Retinal pigment epithelial cell (primary cell): ENCODE results near the gene UPF1.

ENCODE experiments used
- DNase-seq: peaks from one replicate; pipeline ENCODE4 v3.0.0-alpha.2; 2010; ENCODE audit warnings: low read depth
- H3K4me3 ChIP-seq: 2 replicates; pipeline ENCODE4 v1.5.1; 2011; ENCODE audit warnings: mild to moderate bottlenecking, low read length, control low read depth, moderate library complexity
- TF ChIP-seq, protein P1 (sequence below): conservative IDR thresholded peaks from 2 replicates; pipeline ENCODE4 v1.5.1; 2011; ENCODE audit warnings: low read depth, low read length, control low read depth, inconsistent platforms

Gene UPF1

DNA sequence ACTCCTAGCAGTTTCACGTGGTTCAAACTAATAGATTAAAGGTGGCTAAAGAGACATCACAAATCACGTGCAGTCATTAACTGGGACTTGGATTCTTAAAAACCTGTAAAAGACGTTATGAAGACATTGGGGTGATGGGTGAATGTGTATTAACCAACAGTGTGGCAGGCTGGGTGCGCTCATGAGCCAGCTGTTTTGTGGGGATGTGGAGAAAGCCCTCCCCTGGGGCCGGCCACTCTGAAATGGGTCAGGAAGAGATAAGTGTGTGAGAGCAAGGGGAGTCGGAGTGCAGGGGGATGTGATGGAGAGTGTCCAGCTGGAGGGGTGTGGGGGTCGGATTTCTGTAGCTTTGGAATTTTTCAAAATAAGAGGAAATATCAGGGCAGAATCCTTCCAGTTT, 10.4 kb downstream of the UPF1 start:
- no peak for DNase-seq
- no peak overlapping the region for H3K4me3 ChIP-seq
- TF ChIP-seq, protein P1, sequence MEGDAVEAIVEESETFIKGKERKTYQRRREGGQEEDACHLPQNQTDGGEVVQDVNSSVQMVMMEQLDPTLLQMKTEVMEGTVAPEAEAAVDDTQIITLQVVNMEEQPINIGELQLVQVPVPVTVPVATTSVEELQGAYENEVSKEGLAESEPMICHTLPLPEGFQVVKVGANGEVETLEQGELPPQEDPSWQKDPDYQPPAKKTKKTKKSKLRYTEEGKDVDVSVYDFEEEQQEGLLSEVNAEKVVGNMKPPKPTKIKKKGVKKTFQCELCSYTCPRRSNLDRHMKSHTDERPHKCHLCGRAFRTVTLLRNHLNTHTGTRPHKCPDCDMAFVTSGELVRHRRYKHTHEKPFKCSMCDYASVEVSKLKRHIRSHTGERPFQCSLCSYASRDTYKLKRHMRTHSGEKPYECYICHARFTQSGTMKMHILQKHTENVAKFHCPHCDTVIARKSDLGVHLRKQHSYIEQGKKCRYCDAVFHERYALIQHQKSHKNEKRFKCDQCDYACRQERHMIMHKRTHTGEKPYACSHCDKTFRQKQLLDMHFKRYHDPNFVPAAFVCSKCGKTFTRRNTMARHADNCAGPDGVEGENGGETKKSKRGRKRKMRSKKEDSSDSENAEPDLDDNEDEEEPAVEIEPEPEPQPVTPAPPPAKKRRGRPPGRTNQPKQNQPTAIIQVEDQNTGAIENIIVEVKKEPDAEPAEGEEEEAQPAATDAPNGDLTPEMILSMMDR = no peak

DNA sequence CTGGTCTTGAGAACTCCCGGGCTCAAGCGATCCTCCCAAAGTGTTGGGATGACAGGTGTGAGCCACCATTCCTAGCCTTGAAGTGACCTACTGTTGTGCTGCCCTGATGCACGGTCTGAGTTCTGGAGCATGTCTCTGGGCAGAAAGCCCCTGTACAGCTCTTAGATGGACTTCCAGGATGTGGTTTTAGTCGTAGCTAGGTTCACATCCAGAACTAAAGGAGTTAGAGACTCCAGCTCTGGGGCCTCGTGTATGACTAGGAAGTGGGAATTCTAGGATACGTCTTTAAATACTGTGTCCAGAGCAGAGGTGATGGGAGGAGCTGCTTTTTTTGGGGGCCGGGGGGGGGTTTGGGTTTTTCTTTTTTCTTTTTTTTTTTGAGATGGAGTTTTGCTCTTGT, 12.2 kb downstream of the UPF1 start:
- TF ChIP-seq, protein P1 = no peak
- H3K4me3 ChIP-seq = no peak overlapping the region
- no peak for DNase-seq

DNA sequence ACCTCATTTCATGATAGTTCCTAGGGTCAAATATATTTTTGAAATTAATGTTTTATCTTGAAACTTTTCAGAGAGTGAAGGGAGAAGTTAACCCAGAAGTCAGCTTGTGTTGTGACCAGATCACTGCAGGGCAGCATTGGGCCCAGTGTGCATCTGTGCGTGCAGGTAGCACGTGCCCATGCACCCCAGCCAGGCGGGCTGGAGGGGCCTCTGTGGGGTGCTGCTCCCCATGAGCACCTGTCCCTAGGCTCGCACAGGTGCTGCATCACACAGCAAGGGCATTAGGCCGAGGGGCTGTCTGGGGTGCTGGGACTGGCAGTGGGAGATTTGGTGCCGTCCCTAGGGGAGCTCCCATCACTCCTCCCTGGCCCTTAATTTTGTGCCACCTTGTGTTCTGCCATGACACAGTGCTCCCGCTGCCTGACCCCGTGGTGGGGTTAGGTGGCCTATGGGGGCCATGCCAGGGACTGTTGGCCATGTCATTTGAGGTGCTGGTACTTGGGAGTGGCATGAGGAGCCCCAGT, 13.1 kb downstream of the UPF1 start:
- no peak overlapping the region for H3K4me3 ChIP-seq
- TF ChIP-seq, protein P1 = no peak
- DNase-seq = no peak

- DNase-seq = no peak
Measured at GRCh38 chr19:18845961-18846360, 14.2 kb downstream of the UPF1 start.

DNA sequence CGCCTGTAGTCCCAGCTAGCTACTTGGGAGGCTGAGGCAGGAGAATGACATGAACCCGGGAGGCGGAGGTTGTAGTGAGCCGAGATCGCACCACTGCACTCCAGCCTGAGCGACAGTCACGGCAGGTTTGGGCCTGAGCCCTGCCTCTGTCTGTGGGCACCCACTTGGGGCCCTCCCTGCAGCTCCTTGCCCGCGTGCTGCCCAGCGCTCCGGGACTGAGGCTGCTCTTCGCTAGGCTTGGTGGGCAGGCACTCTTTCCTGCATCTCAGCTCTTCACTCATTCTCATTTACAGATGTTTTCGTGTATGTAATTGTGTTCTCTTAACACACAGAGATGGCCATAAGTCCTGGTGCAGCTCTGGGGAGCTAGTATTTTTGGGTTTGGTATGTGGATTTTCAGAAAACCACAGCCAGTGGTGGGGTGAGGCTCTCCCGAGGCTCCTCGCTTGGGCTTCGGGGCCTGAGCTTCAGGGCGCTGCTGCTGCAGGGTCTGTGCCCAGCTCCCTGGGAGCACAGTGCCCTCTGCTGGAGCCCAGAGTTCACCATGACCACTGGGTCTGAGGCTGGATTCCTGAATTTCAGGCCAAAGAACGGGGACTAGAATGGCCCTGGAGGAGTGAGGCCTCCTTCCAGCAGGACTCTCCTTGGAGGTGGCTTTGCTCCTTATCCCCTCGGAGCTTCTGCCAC, 15.2 kb downstream of the UPF1 start:
- no peak overlapping the region for H3K4me3 ChIP-seq
- TF ChIP-seq, protein P1 = peak; percentile 96
- no peak for DNase-seq

More at GRCh38 chr19:18845961-18846360, 14.2 kb downstream of the UPF1 start:
- no peak overlapping the region for H3K4me3 ChIP-seq
- TF ChIP-seq, protein P1 = no peak

DNA sequence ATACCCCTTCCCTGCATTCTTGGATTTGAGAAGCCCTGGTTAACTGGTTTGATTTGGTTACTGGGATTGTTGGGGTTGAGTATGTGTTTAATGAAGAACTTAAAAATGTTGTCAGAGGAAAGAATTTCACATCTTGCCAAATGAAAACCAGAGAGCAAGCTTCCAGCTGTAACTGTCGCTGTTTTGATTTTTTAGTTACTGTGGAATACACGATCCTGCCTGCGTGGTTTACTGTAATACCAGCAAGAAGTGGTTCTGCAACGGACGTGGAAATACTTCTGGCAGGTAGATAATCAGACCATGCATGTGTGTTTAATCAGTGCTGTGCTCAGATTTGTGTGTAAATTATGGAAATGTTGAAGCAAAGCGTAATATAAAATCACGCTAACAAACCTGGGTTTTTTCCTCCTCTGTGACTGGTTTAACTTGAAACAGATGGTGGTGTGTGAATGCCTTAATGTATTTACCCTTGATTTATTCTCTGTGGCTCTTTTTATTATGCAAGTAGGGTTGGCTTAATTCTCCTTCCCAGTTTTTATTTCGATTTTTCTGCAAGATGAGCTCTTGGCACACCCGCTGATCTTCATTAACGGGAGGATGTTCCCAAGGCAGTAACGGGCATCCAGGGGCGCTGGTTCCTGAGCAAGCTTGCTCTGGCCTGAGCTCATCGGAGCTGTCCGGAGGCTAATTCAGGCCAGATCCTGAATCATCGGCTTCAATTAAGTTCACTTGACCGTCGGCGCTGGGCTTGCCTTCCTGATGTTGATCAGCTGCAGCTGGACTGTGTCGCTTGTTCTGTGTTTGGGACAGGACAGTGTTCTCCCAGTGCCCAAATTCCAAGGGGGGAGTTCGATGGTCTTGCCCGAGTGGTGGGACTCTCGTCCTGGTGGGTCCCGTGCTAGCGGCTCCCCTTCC, 16.0 kb downstream of the UPF1 start:
- H3K4me3 ChIP-seq = no peak overlapping the region
- DNase-seq = no peak
- TF ChIP-seq, protein P1 = no peak
